NCI-H226 (cell line): ENCODE measurements around the gene OR8S1.

ENCODE experiments used
- DNase-seq: peaks from one replicate; pipeline ENCODE4 v3.0.0-alpha.2; 2015

OR8S1 gene

GRCh38 chr12:48557919-48558318, 32.5 kb downstream of the OR8S1 start:
- DNase-seq, result no peak

- no peak for DNase-seq
These were observed 42.3 kb downstream of the OR8S1 start for GRCh38 chr12:48567731-48568130.

GRCh38 chr12:48569946-48570345, 44.5 kb downstream of the OR8S1 start, which contains the start of gene LALBA:
Gene LALBA, minus strand, starts transcription at chr12:48570046. Its CDS starts 26 bp downstream, at chr12:48570020.
- no peak for DNase-seq

GRCh38 chr12:48572326-48572725, 46.9 kb downstream of the OR8S1 start:
- DNase-seq, result no peak
